Endodermal cell (in vitro differentiated cells): Measurements from ENCODE around the gene C19orf47. TPM values are rescaled to one million over a fixed set of nuclear protein-coding genes. Genes with fewer than 3 reads are reported as not detected.
A peak's percentile ranks its signal among the peaks of the same experiment; 100 is the strongest.

ENCODE experiments used
- DNase-seq: peaks from one replicate; pipeline ENCODE4 v3.0.0-alpha.2; 2017
- H3K27ac ChIP-seq: 2 replicates; pipeline ENCODE4 v1.5.1; 2013; ENCODE audit warnings: mild to moderate bottlenecking, low read depth, low read length, moderate library complexity
- H3K27me3 ChIP-seq: 2 replicates; pipeline ENCODE4 v1.6.1; 2013; ENCODE audit warnings: mild to moderate bottlenecking, low read length, moderate library complexity; ENCODE audit not compliant: insufficient read depth, control insufficient read depth, poor library complexity, severe bottlenecking
- H3K36me3 ChIP-seq: 2 replicates; pipeline ENCODE4 v1.7.0; 2013; ENCODE audit warnings: mild to moderate bottlenecking, low read length, moderate library complexity; ENCODE audit not compliant: control insufficient read depth, insufficient read depth
- H3K4me1 ChIP-seq: one replicate; pipeline ENCODE4 v1.7.0; 2013; ENCODE audit warnings: low read length; ENCODE audit not compliant: control insufficient read depth, insufficient read depth
- H3K4me3 ChIP-seq: 2 replicates; pipeline ENCODE4 v1.5.1; 2013; ENCODE audit warnings: mild to moderate bottlenecking, low read length, moderate library complexity
- H3K9ac ChIP-seq: 2 replicates; pipeline ENCODE4 v1.6.1; 2013; ENCODE audit warnings: mild to moderate bottlenecking, low read length, moderate library complexity; ENCODE audit not compliant: poor library complexity, severe bottlenecking; ENCODE audit errors: extremely low read depth
- H3K9me3 ChIP-seq: 2 replicates; pipeline ENCODE4 v1.6.1; 2013; ENCODE audit warnings: mild to moderate bottlenecking, low read length, moderate library complexity; ENCODE audit not compliant: control insufficient read depth
- H3K27ac Mint-ChIP-seq: 2 replicates; pipeline ENCODE4 v1.8.0; 2020; ENCODE audit warnings: mixed read lengths
- H3K27me3 Mint-ChIP-seq: 2 replicates; pipeline ENCODE4 v1.8.0; 2021; ENCODE audit warnings: mild to moderate bottlenecking, mixed read lengths; ENCODE audit not compliant: insufficient read depth
- H3K36me3 Mint-ChIP-seq: 2 replicates; pipeline ENCODE4 v1.8.0; 2020; ENCODE audit warnings: low read depth, mixed read lengths
- H3K4me1 Mint-ChIP-seq: 2 replicates; pipeline ENCODE4 v1.8.0; 2020; ENCODE audit warnings: mixed read lengths
- H3K4me3 Mint-ChIP-seq: 2 replicates; pipeline ENCODE4 v1.8.0; 2020; ENCODE audit warnings: mild to moderate bottlenecking, moderate library complexity, mixed read lengths
- H3K9me3 Mint-ChIP-seq: 2 replicates; pipeline ENCODE4 v1.8.0; 2020; ENCODE audit warnings: mild to moderate bottlenecking, mixed read lengths
- WGBS, 2 experiments: methylation state at CpG; one replicate each; pipeline versions ENCODE4 v1.1.5 to v1.1.7; 2013; ENCODE audit warnings: missing lambda C conversion rate in 2 of 2, mixed read lengths in 1 of 2; ENCODE audit not compliant: insufficient coverage in 1 of 2, insufficient read length in 1 of 2; 5-methylcytosine and 5-hydroxymethylcytosine counted together
- total RNA-seq, 2 donors: library from RNA; stranded (reverse); fragmentation: NEBNext Ultra II Directional in 1 of 2; extraction: Animal tissue kit (Norgen Biotek cat#: 25700) in 1 of 2; gene quantifications; 2 replicates in 1 of 2; 3 replicates in 1 of 2; pipeline ENCODE4 v1.2.1, GENCODE V29; 2021
- TF ChIP-seq, protein P1 (sequence below): fragments of 200-600 bp; sonication (generic); conservative IDR thresholded peaks from 2 replicates; pipeline ENCODE4 v1.5.0; 2021; ENCODE audit warnings: antibody characterized with exemption, mild to moderate bottlenecking

Gene C19orf47
- total RNA-seq, 2 donors from 2014 or later: 15.6 to 18.1 TPM

GRCh38 chr19:40273469-40274360 is 74.5 kb downstream of the C19orf47 start:
- no peaks in the 10 kb centered on the region for H3K9me3 Mint-ChIP-seq
- no peaks in the 10 kb centered on the region for H3K27me3 Mint-ChIP-seq
- no peak overlapping the region for H3K27ac ChIP-seq
- peaks cover 30% of the 10 kb centered on the region for H3K36me3 ChIP-seq
- no peaks in the 10 kb centered on the region for H3K9me3 ChIP-seq
- no peak for DNase-seq
- H3K27me3 ChIP-seq: no peaks in the 10 kb centered on the region
- TF ChIP-seq, protein P1, sequence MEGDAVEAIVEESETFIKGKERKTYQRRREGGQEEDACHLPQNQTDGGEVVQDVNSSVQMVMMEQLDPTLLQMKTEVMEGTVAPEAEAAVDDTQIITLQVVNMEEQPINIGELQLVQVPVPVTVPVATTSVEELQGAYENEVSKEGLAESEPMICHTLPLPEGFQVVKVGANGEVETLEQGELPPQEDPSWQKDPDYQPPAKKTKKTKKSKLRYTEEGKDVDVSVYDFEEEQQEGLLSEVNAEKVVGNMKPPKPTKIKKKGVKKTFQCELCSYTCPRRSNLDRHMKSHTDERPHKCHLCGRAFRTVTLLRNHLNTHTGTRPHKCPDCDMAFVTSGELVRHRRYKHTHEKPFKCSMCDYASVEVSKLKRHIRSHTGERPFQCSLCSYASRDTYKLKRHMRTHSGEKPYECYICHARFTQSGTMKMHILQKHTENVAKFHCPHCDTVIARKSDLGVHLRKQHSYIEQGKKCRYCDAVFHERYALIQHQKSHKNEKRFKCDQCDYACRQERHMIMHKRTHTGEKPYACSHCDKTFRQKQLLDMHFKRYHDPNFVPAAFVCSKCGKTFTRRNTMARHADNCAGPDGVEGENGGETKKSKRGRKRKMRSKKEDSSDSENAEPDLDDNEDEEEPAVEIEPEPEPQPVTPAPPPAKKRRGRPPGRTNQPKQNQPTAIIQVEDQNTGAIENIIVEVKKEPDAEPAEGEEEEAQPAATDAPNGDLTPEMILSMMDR: no peak
- peaks cover 14% of the 10 kb centered on the region for H3K36me3 Mint-ChIP-seq
- no peak overlapping the region for H3K9ac ChIP-seq
- H3K4me3 Mint-ChIP-seq: no peak overlapping the region
- no peaks in the 10 kb centered on the region for H3K4me1 ChIP-seq
- peaks cover 17% of the 10 kb centered on the region for H3K4me1 Mint-ChIP-seq
- peak overlapping the region; percentile 87 for H3K27ac Mint-ChIP-seq
- H3K4me3 ChIP-seq: no peak overlapping the region
- 92 to 100% methylated on average over 6 to 11 of the region's 14 CpGs for WGBS, 2 experiments

DNA sequence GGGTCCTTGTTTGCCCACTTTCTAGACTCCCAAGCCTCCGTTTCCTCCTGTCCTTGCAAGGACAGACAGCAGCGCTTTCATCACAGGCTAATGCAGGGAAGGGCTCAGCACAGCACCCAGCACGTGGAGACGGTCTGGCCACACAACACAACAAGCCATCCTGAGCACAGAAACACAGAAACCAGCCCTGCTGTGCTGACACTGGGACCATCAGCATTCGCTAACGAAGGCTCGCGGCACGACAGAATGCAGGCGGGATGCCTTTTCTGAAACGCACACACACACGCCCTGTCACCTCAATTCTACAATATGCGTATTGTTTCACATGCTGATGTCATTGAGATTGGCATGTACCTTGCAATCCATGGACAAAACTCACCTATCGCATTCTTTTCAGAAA is 75.9 kb downstream of the C19orf47 start:
- Mint-ChIP-seq H3K4me3 (no peak overlapping the region), H3K27ac (peak overlapping the region; percentile 64), H3K4me1 (peaks cover 23% of the 10 kb centered on the region), H3K36me3 (peaks cover 17% of the 10 kb centered on the region), H3K27me3 (no peaks in the 10 kb centered on the region), H3K9me3 (no peaks in the 10 kb centered on the region)
- H3K36me3 ChIP-seq: peaks cover 34% of the 10 kb centered on the region
- 93 to 94% methylated on average over 9 to 14 of the region's 14 CpGs for WGBS, 2 experiments
- no peaks in the 10 kb centered on the region for H3K9me3 ChIP-seq
- no peaks in the 10 kb centered on the region for H3K4me1 ChIP-seq
- no peaks in the 10 kb centered on the region for H3K27me3 ChIP-seq
- H3K27ac ChIP-seq: no peak overlapping the region
- no peak for DNase-seq
- TF ChIP-seq, protein P1: no peak
- no peak overlapping the region for H3K4me3 ChIP-seq
- H3K9ac ChIP-seq: no peak overlapping the region

- Mint-ChIP-seq H3K36me3 (peaks cover 17% of the 10 kb centered on the region), H3K27me3 (no peaks in the 10 kb centered on the region), H3K4me3 (no peak overlapping the region), H3K27ac (peak overlapping the region; percentile 64), H3K4me1 (peaks cover 27% of the 10 kb centered on the region), H3K9me3 (no peaks in the 10 kb centered on the region)
- TF ChIP-seq, protein P1: no peak
- Histone ChIP-seq H3K4me1 (no peaks in the 10 kb centered on the region), H3K27ac (no peak overlapping the region), H3K36me3 (peaks cover 34% of the 10 kb centered on the region), H3K27me3 (no peaks in the 10 kb centered on the region), H3K9me3 (no peaks in the 10 kb centered on the region), H3K9ac (no peak overlapping the region), H3K4me3 (no peak overlapping the region)
- DNase-seq: no peak
- WGBS, 2 experiments: 91 to 100% methylated on average over 2 to 4 of the region's 4 CpGs
Measured at GRCh38 chr19:40271706-40272105, 76.5 kb downstream of the C19orf47 start.
